Nephron progenitor cell (in vitro differentiated cells): ENCODE results near the gene LEAP2.

ENCODE experiments used
- DNase-seq: peaks from one replicate; pipeline ENCODE4 v3.0.0; 2021
- H3K27ac Mint-ChIP-seq: 2 replicates; pipeline ENCODE4 v1.8.0; 2021; ENCODE audit warnings: mild to moderate bottlenecking, moderate library complexity, mixed read lengths
- H3K27me3 Mint-ChIP-seq: 2 replicates; pipeline ENCODE4 v1.8.0; 2021; ENCODE audit warnings: mild to moderate bottlenecking, low read depth, mixed read lengths; ENCODE audit not compliant: poor library complexity
- H3K36me3 Mint-ChIP-seq: 2 replicates; pipeline ENCODE4 v1.8.0; 2021; ENCODE audit warnings: low read depth, mixed read lengths
- H3K4me1 Mint-ChIP-seq: 2 replicates; pipeline ENCODE4 v1.8.0; 2021; ENCODE audit warnings: mixed read lengths
- H3K4me3 Mint-ChIP-seq: 2 replicates; pipeline ENCODE4 v1.8.0; 2021; ENCODE audit warnings: mild to moderate bottlenecking, moderate library complexity, mixed read lengths
- H3K9me3 Mint-ChIP-seq: 2 replicates; pipeline ENCODE4 v1.8.0; 2021; ENCODE audit warnings: mild to moderate bottlenecking, moderate library complexity, mixed read lengths
- CTCF ChIP-seq: fragments of 200-600 bp; sonication (generic); IDR thresholded peaks from 2 replicates; pipeline ENCODE4 v1.5.0; 2021; ENCODE audit warnings: antibody characterized with exemption

Gene LEAP2

GRCh38 chr5:132898094-132898493 lies 24.6 kb downstream of the LEAP2 start:
- H3K9me3 Mint-ChIP-seq = no peaks in the 10 kb centered on the region
- H3K4me1 Mint-ChIP-seq = no peaks in the 10 kb centered on the region
- no peak overlapping the region for H3K27ac Mint-ChIP-seq
- no peak for DNase-seq
- H3K27me3 Mint-ChIP-seq = no peaks in the 10 kb centered on the region
- H3K36me3 Mint-ChIP-seq = peaks cover 73% of the 10 kb centered on the region
- TF ChIP-seq CTCF = no peak
- H3K4me3 Mint-ChIP-seq = no peak overlapping the region

- H3K27ac Mint-ChIP-seq = peak overlapping the region; percentile 21
- no peak for TF ChIP-seq CTCF
- no peak for DNase-seq
- H3K36me3 Mint-ChIP-seq = peaks cover 78% of the 10 kb centered on the region
- H3K27me3 Mint-ChIP-seq = no peaks in the 10 kb centered on the region
- no peak overlapping the region for H3K4me3 Mint-ChIP-seq
- no peaks in the 10 kb centered on the region for H3K4me1 Mint-ChIP-seq
- no peaks in the 10 kb centered on the region for H3K9me3 Mint-ChIP-seq
These were observed 27.6 kb downstream of the LEAP2 start for GRCh38 chr5:132901036-132901435.

DNA sequence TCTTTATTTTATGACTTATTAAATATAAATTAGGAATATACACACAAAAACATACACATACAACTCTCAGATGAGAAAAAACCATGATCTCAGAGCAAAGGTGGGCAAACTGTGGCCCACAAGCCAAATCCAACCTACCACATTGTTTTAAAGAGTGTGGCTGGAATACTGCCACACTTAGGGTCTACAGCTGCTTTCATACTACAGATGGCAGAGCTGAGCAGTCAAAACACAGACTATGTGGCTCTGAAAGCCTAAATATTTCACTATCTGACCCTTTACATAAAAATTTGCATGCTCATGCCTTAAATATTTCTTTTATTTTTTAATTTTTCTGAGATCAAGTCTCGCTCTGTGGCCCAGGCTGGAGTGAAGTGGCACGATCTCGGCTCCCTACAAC lies 28.3 kb downstream of the LEAP2 start:
- H3K27me3 Mint-ChIP-seq = no peaks in the 10 kb centered on the region
- no peak for DNase-seq
- no peaks in the 10 kb centered on the region for H3K9me3 Mint-ChIP-seq
- TF ChIP-seq CTCF = no peak
- H3K4me3 Mint-ChIP-seq = no peak overlapping the region
- no peaks in the 10 kb centered on the region for H3K4me1 Mint-ChIP-seq
- no peak overlapping the region for H3K27ac Mint-ChIP-seq
- H3K36me3 Mint-ChIP-seq = peaks cover 78% of the 10 kb centered on the region

DNA sequence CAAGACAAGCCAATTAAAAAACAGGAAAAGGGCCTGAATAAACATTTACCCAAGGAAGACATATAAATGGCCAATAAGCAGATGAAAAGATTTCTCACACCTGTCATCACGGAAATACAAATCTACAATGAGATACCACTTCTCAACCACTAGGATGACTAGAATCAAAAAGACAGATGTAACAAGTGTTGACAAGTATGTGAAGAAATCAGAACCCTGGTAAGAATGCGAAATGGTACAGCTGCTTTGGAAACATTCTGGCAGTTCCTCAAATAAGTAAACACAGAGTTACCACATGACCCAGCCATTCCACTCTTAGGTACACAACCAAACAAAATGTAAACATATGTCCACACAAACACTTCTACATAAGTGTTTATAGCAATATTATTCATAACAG lies 32.5 kb downstream of the LEAP2 start:
- Mint-ChIP-seq H3K27me3 (no peaks in the 10 kb centered on the region), H3K4me3 (no peak overlapping the region), H3K9me3 (no peaks in the 10 kb centered on the region), H3K27ac (no peak overlapping the region), H3K36me3 (peaks cover 67% of the 10 kb centered on the region), H3K4me1 (no peaks in the 10 kb centered on the region)
- no peak for TF ChIP-seq CTCF
- DNase-seq = no peak

- Mint-ChIP-seq H3K4me1 (no peaks in the 10 kb centered on the region), H3K27ac (no peak overlapping the region), H3K27me3 (no peaks in the 10 kb centered on the region), H3K4me3 (no peak overlapping the region), H3K9me3 (no peaks in the 10 kb centered on the region), H3K36me3 (peaks cover 73% of the 10 kb centered on the region)
- no peak for DNase-seq
- TF ChIP-seq CTCF = no peak
These were observed 33.7 kb downstream of the LEAP2 start for GRCh38 chr5:132907161-132907560.

DNA sequence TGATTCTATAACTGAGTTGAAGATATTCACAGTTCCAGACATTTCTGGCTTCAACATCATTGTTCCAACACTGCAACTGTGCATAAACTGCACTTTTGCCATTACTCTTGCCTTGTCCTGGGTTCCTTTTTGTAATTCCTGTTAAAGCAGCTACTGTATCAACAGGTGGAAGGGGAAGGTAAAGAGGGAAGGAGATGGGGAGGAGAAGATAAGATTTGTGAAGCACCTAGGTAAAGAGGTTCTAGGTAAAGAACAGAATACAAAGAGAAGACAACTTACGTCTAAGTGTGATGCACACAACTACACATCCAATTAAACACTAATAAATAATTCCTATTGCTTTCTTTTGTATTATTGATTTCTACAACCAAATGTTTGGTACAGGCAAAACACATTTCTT lies 36.2 kb downstream of the LEAP2 start:
- H3K4me1 Mint-ChIP-seq = no peaks in the 10 kb centered on the region
- TF ChIP-seq CTCF = no peak
- H3K27ac Mint-ChIP-seq = no peak overlapping the region
- no peak overlapping the region for H3K4me3 Mint-ChIP-seq
- no peaks in the 10 kb centered on the region for H3K27me3 Mint-ChIP-seq
- DNase-seq = no peak
- no peaks in the 10 kb centered on the region for H3K9me3 Mint-ChIP-seq
- H3K36me3 Mint-ChIP-seq = peaks cover 72% of the 10 kb centered on the region
